ENCODE results near the gene EGFLAM. TPM values are rescaled to one million over a fixed set of nuclear protein-coding genes. Genes with fewer than 3 reads are reported as not detected.

The EGFLAM gene
- total RNA-seq, 1 donor from 2014 or later, result 13.2 TPM

DNA sequence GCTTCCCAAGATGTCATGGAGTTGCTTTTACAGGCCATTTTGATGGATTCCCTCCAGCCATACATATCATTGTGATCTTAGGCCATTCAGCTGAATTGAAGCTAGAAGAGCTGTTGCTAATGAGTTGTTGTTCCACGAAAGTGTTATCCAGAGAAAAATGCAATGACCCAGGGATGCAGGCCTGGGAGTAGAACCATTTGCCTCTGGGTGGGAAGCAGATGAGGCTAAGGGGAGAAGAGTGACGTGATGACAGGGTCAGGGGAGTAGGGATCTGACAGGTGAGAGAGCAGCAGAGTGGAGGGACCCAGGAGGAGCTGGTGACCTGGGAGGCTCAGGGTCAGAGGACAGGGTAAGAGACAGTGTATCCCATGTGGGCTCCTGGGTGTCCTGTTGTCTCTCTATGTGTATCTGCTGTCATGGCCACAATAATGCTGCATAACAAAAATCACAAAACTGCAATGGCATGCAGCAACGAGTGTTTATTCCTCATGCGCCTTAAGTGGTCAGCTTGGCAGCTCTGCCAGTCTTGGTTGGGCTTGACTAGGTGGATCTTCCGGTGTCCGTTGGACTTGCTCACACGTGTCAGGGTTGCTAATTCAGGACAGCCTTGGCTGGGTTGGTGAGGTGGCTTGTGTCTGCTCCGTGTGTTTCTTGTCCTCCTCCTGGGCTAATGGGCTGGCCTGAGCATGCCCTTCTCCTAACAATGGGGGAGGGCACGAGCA is 207.5 kb downstream of the EGFLAM start:
- Mint-ChIP-seq H3K27ac (ENCODE audit: unreplicated experiment) (no peak overlapping the region), H3K9me3 (ENCODE audit: unreplicated experiment) (peaks cover 8% of the 10 kb centered on the region), H3K4me3 (ENCODE audit: unreplicated experiment) (no peak overlapping the region), H3K4me1 (ENCODE audit: low read depth, unreplicated experiment) (peaks cover 15% of the 10 kb centered on the region), H3K36me3 (ENCODE audit: unreplicated experiment) (no peaks in the 10 kb centered on the region), H3K27me3 (ENCODE audit: unreplicated experiment) (peaks cover 6% of the 10 kb centered on the region)
- TF ChIP-seq, protein P1, sequence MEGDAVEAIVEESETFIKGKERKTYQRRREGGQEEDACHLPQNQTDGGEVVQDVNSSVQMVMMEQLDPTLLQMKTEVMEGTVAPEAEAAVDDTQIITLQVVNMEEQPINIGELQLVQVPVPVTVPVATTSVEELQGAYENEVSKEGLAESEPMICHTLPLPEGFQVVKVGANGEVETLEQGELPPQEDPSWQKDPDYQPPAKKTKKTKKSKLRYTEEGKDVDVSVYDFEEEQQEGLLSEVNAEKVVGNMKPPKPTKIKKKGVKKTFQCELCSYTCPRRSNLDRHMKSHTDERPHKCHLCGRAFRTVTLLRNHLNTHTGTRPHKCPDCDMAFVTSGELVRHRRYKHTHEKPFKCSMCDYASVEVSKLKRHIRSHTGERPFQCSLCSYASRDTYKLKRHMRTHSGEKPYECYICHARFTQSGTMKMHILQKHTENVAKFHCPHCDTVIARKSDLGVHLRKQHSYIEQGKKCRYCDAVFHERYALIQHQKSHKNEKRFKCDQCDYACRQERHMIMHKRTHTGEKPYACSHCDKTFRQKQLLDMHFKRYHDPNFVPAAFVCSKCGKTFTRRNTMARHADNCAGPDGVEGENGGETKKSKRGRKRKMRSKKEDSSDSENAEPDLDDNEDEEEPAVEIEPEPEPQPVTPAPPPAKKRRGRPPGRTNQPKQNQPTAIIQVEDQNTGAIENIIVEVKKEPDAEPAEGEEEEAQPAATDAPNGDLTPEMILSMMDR (IDR thresholded peaks at IDR 0.05; ENCODE audit: partially characterized antibody, unreplicated experiment), result no peak
- no peak for DNase-seq

DNA sequence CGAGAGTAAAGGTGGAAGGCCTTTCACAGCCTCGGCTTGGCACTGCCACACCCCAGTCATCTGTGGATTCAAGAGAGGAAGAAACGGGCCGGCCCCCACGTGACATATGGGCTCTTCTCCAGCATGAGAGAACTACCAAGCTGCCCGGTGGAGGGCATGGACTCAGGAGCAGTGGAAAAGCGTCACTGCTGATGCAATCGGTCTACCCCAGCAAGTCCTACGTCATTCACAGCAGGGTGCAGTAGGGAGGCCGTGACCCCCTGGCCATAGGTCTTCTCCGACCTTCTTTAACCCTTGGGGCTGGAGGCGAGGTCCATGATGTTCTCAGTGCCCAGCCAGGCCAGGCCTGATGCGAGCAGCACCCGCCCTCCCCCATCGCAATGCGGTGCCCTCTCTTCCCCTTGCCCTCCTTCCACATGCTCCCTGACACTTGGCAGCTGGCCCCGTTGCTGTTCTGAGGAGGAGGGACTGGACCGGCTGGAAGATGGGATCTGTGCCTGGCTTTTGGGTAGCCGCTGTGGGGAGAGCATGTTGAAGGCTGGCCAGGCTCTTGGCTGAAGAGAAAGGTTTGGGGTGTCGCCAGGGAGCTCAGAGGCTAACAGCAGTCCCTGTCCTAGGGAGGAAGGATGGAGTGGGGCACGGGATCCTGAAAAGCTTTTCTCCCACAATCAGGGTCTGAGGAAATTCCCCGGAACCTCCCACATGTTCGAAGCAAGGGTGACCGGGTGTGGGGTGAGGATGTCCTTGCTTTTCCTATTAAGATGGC is 208.2 kb downstream of the EGFLAM start:
- no peak overlapping the region for H3K27ac Mint-ChIP-seq (ENCODE audit: unreplicated experiment)
- DNase-seq, result no peak
- peaks cover 15% of the 10 kb centered on the region for H3K4me1 Mint-ChIP-seq (ENCODE audit: low read depth, unreplicated experiment)
- TF ChIP-seq, protein P1 (IDR thresholded peaks at IDR 0.05; ENCODE audit: partially characterized antibody, unreplicated experiment), result no peak
- H3K36me3 Mint-ChIP-seq (ENCODE audit: unreplicated experiment), result no peaks in the 10 kb centered on the region
- H3K4me3 Mint-ChIP-seq (ENCODE audit: unreplicated experiment), result no peak overlapping the region
- H3K27me3 Mint-ChIP-seq (ENCODE audit: unreplicated experiment), result peaks cover 6% of the 10 kb centered on the region
- H3K9me3 Mint-ChIP-seq (ENCODE audit: unreplicated experiment), result peaks cover 8% of the 10 kb centered on the region

DNA sequence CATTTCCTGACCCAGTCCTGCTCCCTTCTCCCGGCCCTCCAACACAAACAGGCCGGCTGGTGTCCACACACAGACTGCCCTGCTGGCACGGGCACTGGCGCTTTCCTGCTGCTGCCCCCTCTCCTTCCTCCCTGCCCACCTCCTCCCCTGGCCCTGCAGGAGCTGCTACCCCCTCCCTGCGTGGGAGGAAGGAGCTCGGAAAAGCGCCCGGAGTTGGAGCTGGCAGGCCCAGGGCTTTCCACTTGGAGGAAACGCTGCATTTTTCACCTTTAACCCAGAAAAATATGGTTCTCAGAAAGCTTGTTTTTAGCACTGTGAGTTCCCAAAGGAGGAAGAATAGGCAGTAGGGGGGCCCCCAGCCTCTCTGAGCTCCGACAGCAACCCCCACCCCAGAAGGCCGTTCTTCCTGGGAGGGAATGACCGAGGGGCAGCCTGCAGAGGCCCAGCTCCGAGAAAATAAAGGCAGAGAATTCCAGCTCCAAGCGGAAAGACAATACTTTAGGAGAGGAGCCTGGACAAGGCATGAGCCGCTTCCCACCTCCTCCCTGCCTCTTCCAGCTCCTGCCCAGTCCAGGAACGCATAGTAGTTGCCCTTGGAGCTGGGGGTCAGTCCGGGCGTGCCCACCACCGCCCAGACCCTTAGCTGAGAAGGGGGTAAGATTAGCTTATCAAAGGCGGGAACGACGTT is 209.1 kb downstream of the EGFLAM start:
- Mint-ChIP-seq H3K4me1 (ENCODE audit: low read depth, unreplicated experiment) (peaks cover 15% of the 10 kb centered on the region), H3K36me3 (ENCODE audit: unreplicated experiment) (no peaks in the 10 kb centered on the region), H3K27ac (ENCODE audit: unreplicated experiment) (peak overlapping the region; percentile 59), H3K9me3 (ENCODE audit: unreplicated experiment) (peaks cover 8% of the 10 kb centered on the region), H3K27me3 (ENCODE audit: unreplicated experiment) (peaks cover 6% of the 10 kb centered on the region), H3K4me3 (ENCODE audit: unreplicated experiment) (no peak overlapping the region)
- TF ChIP-seq, protein P1 (IDR thresholded peaks at IDR 0.05; ENCODE audit: partially characterized antibody, unreplicated experiment), result no peak
- no peak for DNase-seq

DNA sequence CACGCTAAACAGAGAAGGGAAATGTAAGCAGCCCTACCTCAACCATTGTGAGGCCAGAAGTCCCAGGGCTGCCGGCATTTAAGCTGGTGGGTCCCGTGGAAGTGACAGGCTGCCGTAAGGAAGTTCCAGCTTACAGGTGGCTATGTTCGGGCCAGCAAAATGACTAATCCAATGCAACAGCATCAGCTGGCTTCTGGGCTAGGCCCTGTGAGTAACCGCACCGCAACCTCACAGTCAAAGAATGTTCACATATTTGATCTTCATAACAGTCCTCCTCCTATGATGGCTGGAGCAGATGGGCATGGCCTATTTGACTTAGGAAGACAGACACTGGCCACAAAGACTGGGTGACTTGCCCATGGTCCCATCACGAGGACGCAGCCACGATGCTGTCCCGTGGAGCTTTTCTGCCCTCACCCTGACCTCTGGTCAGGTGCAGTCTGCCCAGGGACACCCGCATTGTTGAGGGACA is 209.9 kb downstream of the EGFLAM start:
- no peak for DNase-seq
- peaks cover 16% of the 10 kb centered on the region for H3K4me1 Mint-ChIP-seq (ENCODE audit: low read depth, unreplicated experiment)
- peaks cover 8% of the 10 kb centered on the region for H3K9me3 Mint-ChIP-seq (ENCODE audit: unreplicated experiment)
- H3K4me3 Mint-ChIP-seq (ENCODE audit: unreplicated experiment), result peak overlapping the region; percentile 25
- no peaks in the 10 kb centered on the region for H3K36me3 Mint-ChIP-seq (ENCODE audit: unreplicated experiment)
- peaks cover 6% of the 10 kb centered on the region for H3K27me3 Mint-ChIP-seq (ENCODE audit: unreplicated experiment)
- no peak overlapping the region for H3K27ac Mint-ChIP-seq (ENCODE audit: unreplicated experiment)
- TF ChIP-seq, protein P1 (IDR thresholded peaks at IDR 0.05; ENCODE audit: partially characterized antibody, unreplicated experiment), result no peak
